Osteoblast (primary cell): ENCODE measurements around the gene CACNA1D. TPM values are rescaled to one million over a fixed set of nuclear protein-coding genes. Genes with fewer than 3 reads are reported as not detected.

Source experiments
- DNase-seq: peaks from one replicate; pipeline ENCODE4 v3.0.0; 2011; ENCODE audit warnings: low spot score, mixed read lengths; ENCODE audit not compliant: insufficient read length; ENCODE audit errors: missing footprints
- H2AFZ ChIP-seq: 2 replicates; pipeline ENCODE4 v1.6.0; 2011; ENCODE audit warnings: mild to moderate bottlenecking, low read length
- H3K27ac ChIP-seq: 2 replicates; pipeline ENCODE4 v1.5.1; 2011; ENCODE audit warnings: mild to moderate bottlenecking, low read depth, low read length, moderate library complexity
- H3K27me3 ChIP-seq: 2 replicates; pipeline ENCODE4 v1.6.0; 2012; ENCODE audit warnings: mild to moderate bottlenecking, control low read depth, inconsistent platforms, low read length, moderate library complexity; ENCODE audit not compliant: insufficient read depth
- H3K36me3 ChIP-seq: 2 replicates; pipeline ENCODE4 v1.5.1; 2011; ENCODE audit warnings: mild to moderate bottlenecking, low read length, control low read depth, moderate library complexity; ENCODE audit not compliant: insufficient read depth
- H3K4me1 ChIP-seq: 2 replicates; pipeline ENCODE4 v1.5.1; 2011; ENCODE audit warnings: mild to moderate bottlenecking, low read length, control low read depth, moderate library complexity; ENCODE audit not compliant: insufficient read depth
- H3K4me2 ChIP-seq: 2 replicates; pipeline ENCODE4 v1.6.0; 2011; ENCODE audit warnings: mild to moderate bottlenecking, low read length; ENCODE audit not compliant: insufficient read depth
- H3K4me3 ChIP-seq: fragments of 200-600 bp; sonication (generic); 3 replicates; pipeline ENCODE4 v1.5.1; 2012; ENCODE audit warnings: mild to moderate bottlenecking, low read length, inconsistent platforms; ENCODE audit not compliant: insufficient read depth
- H3K79me2 ChIP-seq: 2 replicates; pipeline ENCODE4 v1.6.0; 2012; ENCODE audit warnings: mild to moderate bottlenecking, low read length, control low read depth, inconsistent platforms; ENCODE audit not compliant: insufficient read depth
- H3K9me3 ChIP-seq: 2 replicates; pipeline ENCODE4 v1.5.1; 2011; ENCODE audit warnings: low read depth, low read length, control low read depth
- H4K20me1 ChIP-seq: 2 replicates; pipeline ENCODE4 v1.6.0; 2012; ENCODE audit warnings: mild to moderate bottlenecking, low read length, control low read depth; ENCODE audit not compliant: insufficient read depth
- total RNA-seq: library from RNA; depleted of rRNA; stranded (reverse); fragments of >200 nt; gene quantifications from 2 replicates; pipeline ENCODE4 v1.2.3, GENCODE V29; 2012
- TF ChIP-seq, protein P1 (sequence below): IDR thresholded peaks from 2 replicates; pipeline ENCODE4 v1.5.1; 2011; ENCODE audit warnings: mild to moderate bottlenecking, low read depth, low read length, moderate library complexity; ENCODE audit errors: extremely low read depth

CACNA1D gene
- total RNA-seq, 1 donor: under 0.01 TPM

- Histone ChIP-seq H3K27ac (no peak overlapping the region), H3K9me3 (no peaks in the 10 kb centered on the region), H3K4me1 (no peaks in the 10 kb centered on the region), H3K79me2 (no peaks in the 10 kb centered on the region), H2AFZ (no peak overlapping the region), H3K4me3 (no peak overlapping the region), H4K20me1 (no peaks in the 10 kb centered on the region), H3K4me2 (no peak overlapping the region), H3K27me3 (peaks cover 33% of the 10 kb centered on the region), H3K36me3 (no peaks in the 10 kb centered on the region)
- DNase-seq: no peak
- TF ChIP-seq, protein P1, sequence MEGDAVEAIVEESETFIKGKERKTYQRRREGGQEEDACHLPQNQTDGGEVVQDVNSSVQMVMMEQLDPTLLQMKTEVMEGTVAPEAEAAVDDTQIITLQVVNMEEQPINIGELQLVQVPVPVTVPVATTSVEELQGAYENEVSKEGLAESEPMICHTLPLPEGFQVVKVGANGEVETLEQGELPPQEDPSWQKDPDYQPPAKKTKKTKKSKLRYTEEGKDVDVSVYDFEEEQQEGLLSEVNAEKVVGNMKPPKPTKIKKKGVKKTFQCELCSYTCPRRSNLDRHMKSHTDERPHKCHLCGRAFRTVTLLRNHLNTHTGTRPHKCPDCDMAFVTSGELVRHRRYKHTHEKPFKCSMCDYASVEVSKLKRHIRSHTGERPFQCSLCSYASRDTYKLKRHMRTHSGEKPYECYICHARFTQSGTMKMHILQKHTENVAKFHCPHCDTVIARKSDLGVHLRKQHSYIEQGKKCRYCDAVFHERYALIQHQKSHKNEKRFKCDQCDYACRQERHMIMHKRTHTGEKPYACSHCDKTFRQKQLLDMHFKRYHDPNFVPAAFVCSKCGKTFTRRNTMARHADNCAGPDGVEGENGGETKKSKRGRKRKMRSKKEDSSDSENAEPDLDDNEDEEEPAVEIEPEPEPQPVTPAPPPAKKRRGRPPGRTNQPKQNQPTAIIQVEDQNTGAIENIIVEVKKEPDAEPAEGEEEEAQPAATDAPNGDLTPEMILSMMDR: no peak
These were observed 295.0 kb downstream of the CACNA1D start for GRCh38 chr3:53789459-53789858.

DNA sequence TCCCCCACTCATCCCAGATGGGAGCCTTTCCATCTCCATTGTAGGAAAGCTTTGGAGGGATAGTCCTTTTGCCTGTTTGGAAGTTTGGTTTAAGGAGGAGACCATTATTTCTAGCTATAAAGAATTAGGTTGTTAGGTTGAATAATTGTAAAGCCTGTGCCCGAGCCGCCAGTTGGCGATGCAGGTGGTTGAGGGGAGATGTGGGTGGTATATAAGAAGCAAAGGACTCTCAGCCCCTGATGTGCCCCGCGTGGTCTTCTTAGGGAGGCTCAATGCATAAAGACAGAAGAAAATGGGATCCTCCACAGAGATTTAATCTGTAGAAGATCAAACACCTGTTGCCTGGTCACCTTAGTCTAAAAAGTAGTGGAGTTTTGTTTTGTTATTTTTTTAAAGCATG, 296.1 kb downstream of the CACNA1D start:
- peaks cover 33% of the 10 kb centered on the region for H3K27me3 ChIP-seq
- no peak overlapping the region for H2AFZ ChIP-seq
- H3K4me3 ChIP-seq: no peak overlapping the region
- H3K36me3 ChIP-seq: no peaks in the 10 kb centered on the region
- H4K20me1 ChIP-seq: no peaks in the 10 kb centered on the region
- no peaks in the 10 kb centered on the region for H3K4me1 ChIP-seq
- DNase-seq: no peak
- TF ChIP-seq, protein P1: no peak
- H3K27ac ChIP-seq: no peak overlapping the region
- H3K79me2 ChIP-seq: no peaks in the 10 kb centered on the region
- no peak overlapping the region for H3K4me2 ChIP-seq
- H3K9me3 ChIP-seq: no peaks in the 10 kb centered on the region

DNA sequence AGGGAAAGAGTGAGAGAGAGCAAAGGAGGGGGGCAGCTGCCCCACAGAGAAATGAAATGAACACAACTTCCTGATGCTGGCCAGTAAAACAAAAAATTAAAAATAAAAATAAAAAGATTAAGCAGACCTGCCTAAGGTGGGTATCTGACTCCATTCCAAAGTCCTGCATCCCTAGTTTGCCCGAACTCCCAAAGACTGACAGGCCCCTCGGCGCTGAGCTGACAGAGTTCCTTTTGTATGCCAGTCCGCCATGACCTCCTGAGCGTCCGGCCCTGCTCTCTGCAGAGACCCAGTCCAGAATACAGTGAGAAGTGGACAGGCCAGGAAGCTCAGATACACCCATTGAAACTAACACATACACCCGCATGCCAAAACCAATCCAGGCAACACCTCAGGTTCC, 296.9 kb downstream of the CACNA1D start:
- Histone ChIP-seq H3K9me3 (no peaks in the 10 kb centered on the region), H3K36me3 (no peaks in the 10 kb centered on the region), H4K20me1 (no peaks in the 10 kb centered on the region), H3K79me2 (no peaks in the 10 kb centered on the region), H3K27me3 (peaks cover 30% of the 10 kb centered on the region), H3K4me1 (no peaks in the 10 kb centered on the region), H3K4me2 (no peak overlapping the region), H3K4me3 (no peak overlapping the region), H2AFZ (no peak overlapping the region), H3K27ac (no peak overlapping the region)
- TF ChIP-seq, protein P1: no peak
- no peak for DNase-seq

GRCh38 chr3:53792866-53793265, 298.5 kb downstream of the CACNA1D start:
- Histone ChIP-seq H3K4me2 (no peak overlapping the region), H4K20me1 (no peaks in the 10 kb centered on the region), H3K79me2 (no peaks in the 10 kb centered on the region), H3K27me3 (peaks cover 20% of the 10 kb centered on the region), H3K27ac (no peak overlapping the region), H3K36me3 (no peaks in the 10 kb centered on the region), H3K4me3 (no peak overlapping the region), H3K9me3 (no peaks in the 10 kb centered on the region), H3K4me1 (no peaks in the 10 kb centered on the region), H2AFZ (no peak overlapping the region)
- TF ChIP-seq, protein P1: no peak
- DNase-seq: no peak
